ENCODE measurements around the gene UBE2Q1. TPM values are rescaled to one million over a fixed set of nuclear protein-coding genes. Genes with fewer than 3 reads are reported as not detected.

The UBE2Q1 gene
- total RNA-seq, result 10 to 100 TPM; 55.5 to 63.9 TPM
- polyA plus RNA-seq, result 10 to 100 TPM; 25.5 to 34.4 TPM
- long read RNA-seq, donor 1, transcript UBE2Q1-201 (13 exons, 3,210 nt), result major isoform, 5 of 7 reads
- long read RNA-seq, donor 1, partial matches to known transcripts, result 2 of 7 reads
- long read RNA-seq, donor 1, other reads (novel, unspliced or antisense), result 0 of 7 reads
- long read RNA-seq, donor 2, transcript UBE2Q1-201 (13 exons, 3,210 nt), result major isoform, 26 of 31 reads
- long read RNA-seq, donor 2, partial matches to known transcripts, result 5 of 31 reads
- long read RNA-seq, donor 2, other reads (novel, unspliced or antisense), result 0 of 31 reads

- Histone ChIP-seq H3K4me3 (ENCODE audit: low read length in 2 of 2) (peak within 1 kb of the TSS; percentile 70 to 79), H3K27me3 (ENCODE audit: control insufficient read depth in 1 of 2, insufficient read depth in 2 of 2, low read length in 1 of 2) (no peaks in the 10 kb centered on the region), H3K27ac (ENCODE audit: low read depth in 1 of 2, low read length in 2 of 2) (peak within 1 kb of the TSS; percentile 38 to 53), H3K9me3 (ENCODE audit: control insufficient read depth, low read length) (no peaks in the 10 kb centered on the region), H3K4me1 (ENCODE audit: control insufficient read depth in 1 of 2, insufficient read depth in 2 of 2, low read length in 2 of 2) (peaks cover 2 to 8% of the 10 kb centered on the region in 2 donors), H3K36me3 (ENCODE audit: control insufficient read depth in 1 of 2, insufficient read depth in 2 of 2, low read length in 1 of 2) (peaks cover 6 to 12% of the 10 kb centered on the region in 2 donors)
- DNase-seq, result peak; percentile 80 to 86
- no peak for ATAC-seq (ENCODE audit: low FRiP score)
- intact Hi-C loops (cut with DNase I), result loop anchor here (2.0 to 5.0 kb wide), 4 partner anchors 49 to 379 kb away; partner anchors contain the start of gene PMVK (in 1 of the 2)
- 1% methylated on average over 39 to 69 of the region's 69 CpGs for WGBS, 2 donors
Measured at GRCh38 chr1:154557939-154558719, at the start of gene UBE2Q1. Gene UBE2Q1 (minus strand): TSS chr1:154558662. CDS start chr1:154558553, 109 bp downstream.

DNA sequence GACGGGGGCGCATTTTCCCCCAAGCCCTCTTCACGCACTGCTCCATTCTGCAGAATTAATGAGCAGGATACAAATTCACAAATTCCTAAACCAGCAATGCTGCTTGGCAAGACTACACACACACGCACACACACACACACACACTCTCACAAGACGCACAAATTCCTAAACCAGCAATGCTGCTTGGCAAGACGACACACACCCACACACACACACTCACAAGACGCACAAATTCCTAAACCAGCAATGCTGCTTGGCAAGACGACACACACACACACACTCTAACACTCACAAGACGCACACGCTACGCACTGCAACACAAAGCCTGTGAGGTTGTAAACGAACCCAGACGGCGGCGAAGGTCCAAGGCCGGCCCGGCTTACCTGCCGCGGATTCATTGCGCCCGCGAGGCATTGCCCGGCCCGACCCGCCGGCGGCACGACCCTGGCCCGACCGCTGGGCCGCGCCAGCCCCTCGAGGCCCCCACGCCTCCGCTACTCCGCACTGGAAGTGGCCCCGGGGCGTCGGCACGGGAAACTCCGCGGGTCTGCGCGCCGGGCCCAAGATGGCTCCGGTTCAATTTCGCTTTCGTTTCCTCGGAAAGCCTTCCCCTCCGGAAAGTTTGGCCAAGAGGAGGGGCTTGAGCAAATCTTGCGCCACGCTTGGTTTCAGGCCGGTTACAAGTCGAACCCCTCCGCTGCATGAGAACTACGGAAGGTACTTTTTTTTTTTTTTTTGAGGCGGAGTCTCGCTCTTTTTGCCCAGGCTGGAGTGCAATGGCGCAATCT lies 49.3 kb upstream of the UBE2Q1 start, which contains the start of gene ADAR:
TSS of gene ADAR (minus strand) at position 578 of the 788 bp plus-strand sequence. CDS start at position 398, 180 bp downstream.
- intact Hi-C loops (cut with DNase I), result loop anchor here (2.0 kb wide), 2 partner anchors 19 to 49 kb away; partner anchors contain the start of gene UBE2Q1 (in 1 of the 2)

DNA sequence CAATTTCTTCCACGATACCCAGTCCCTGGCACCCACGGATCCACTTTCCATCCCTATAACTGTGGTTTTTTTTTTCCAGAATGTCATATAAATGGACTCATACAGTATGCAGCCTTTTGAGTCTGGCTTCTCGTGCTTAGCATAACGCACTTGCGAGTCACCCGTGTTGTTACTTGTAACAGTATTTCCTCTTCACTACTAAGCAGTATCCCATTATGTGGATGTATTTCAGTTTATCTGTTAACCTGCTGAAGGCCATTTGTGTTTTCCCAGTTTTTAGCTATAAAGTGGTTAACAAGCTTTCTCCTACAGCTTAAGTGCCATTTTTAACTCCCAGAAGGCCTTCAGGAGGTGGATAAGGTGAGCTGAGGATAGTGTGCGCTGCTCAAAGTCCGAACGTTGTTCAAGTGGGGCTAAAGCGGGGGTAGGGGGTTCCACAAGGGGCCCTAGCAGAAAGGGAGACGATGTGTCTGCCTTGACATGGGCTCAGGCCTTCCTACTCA lies 48.7 kb upstream of the UBE2Q1 start:
- DNase-seq, result no peak
- 4 to 6% methylated on average over 11 of the region's 11 CpGs for WGBS, 2 donors
- Histone ChIP-seq H3K27ac (ENCODE audit: low read depth in 1 of 2, low read length in 2 of 2) (peak overlapping the region in 1 of 2 donors; percentile 69), H3K4me3 (ENCODE audit: low read length in 2 of 2) (peak overlapping the region; percentile 76 to 96), H3K27me3 (ENCODE audit: control insufficient read depth in 1 of 2, insufficient read depth in 2 of 2, low read length in 1 of 2) (no peaks in the 10 kb centered on the region), H3K9me3 (ENCODE audit: control insufficient read depth, low read length) (no peaks in the 10 kb centered on the region), H3K4me1 (ENCODE audit: control insufficient read depth in 1 of 2, insufficient read depth in 2 of 2, low read length in 2 of 2) (no peaks in the 10 kb centered on the region), H3K36me3 (ENCODE audit: control insufficient read depth in 1 of 2, insufficient read depth in 2 of 2, low read length in 1 of 2) (no peaks in the 10 kb centered on the region)
- ATAC-seq (ENCODE audit: low FRiP score), result no peak
- intact Hi-C loops (cut with DNase I), result loop anchor here in 1 of 2 donors (2.0 kb wide), 1 partner anchor 48 kb away; the partner anchor contains the start of gene UBE2Q1

More for the DNA sequence above, 49.3 kb upstream of the UBE2Q1 start, which contains the start of gene ADAR:
- Histone ChIP-seq H3K36me3 (ENCODE audit: control insufficient read depth in 1 of 2, insufficient read depth in 2 of 2, low read length in 1 of 2) (no peaks in the 10 kb centered on the region), H3K27ac (ENCODE audit: low read depth in 1 of 2, low read length in 2 of 2) (peak within 1 kb of the TSS; percentile 81 to 84), H3K4me1 (ENCODE audit: control insufficient read depth in 1 of 2, insufficient read depth in 2 of 2, low read length in 2 of 2) (no peaks in the 10 kb centered on the region), H3K27me3 (ENCODE audit: control insufficient read depth in 1 of 2, insufficient read depth in 2 of 2, low read length in 1 of 2) (no peaks in the 10 kb centered on the region), H3K9me3 (ENCODE audit: control insufficient read depth, low read length) (no peaks in the 10 kb centered on the region), H3K4me3 (ENCODE audit: low read length in 2 of 2) (peak within 1 kb of the TSS; percentile 76 to 96)
- WGBS, 2 donors, result 0% methylated on average over 58 to 59 of the region's 59 CpGs
- peak; percentile 95 for ATAC-seq (ENCODE audit: low FRiP score)
- DNase-seq, result peak; percentile 94 to 96

DNA sequence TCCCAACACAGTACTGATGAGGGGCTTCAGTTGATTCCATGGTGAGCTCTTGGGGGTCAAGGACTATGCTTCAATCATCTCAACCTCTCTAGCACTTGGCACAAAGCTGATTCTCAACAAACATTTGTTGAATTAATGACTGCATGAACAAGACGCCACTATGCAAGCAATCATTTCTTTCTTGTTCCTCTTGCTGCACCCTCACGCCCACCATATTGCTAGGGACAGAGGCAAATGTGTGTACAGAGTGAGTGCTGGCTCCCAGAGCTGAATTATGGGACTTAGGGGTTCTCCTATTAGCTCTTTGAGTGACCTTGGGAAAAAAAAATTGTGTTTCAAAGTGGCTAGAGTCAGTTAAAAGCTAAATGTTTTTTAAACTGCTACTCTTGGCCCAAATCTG lies 47.1 kb upstream of the UBE2Q1 start:
- H3K4me1 ChIP-seq (ENCODE audit: control insufficient read depth in 1 of 2, insufficient read depth in 2 of 2, low read length in 2 of 2), result no peaks in the 10 kb centered on the region
- ATAC-seq (ENCODE audit: low FRiP score) (no peak), DNase-seq (no peak)
- no peaks in the 10 kb centered on the region for H3K9me3 ChIP-seq (ENCODE audit: control insufficient read depth, low read length)
- peaks cover 4 to 5% of the 10 kb centered on the region in 2 donors for H3K36me3 ChIP-seq (ENCODE audit: control insufficient read depth in 1 of 2, insufficient read depth in 2 of 2, low read length in 1 of 2)
- 75 to 79% methylated on average over 2 of the region's 2 CpGs for WGBS, 2 donors
- intact Hi-C loops (cut with DNase I), result no loop called here
- no peak overlapping the region for H3K4me3 ChIP-seq (ENCODE audit: low read length in 2 of 2)
- no peaks in the 10 kb centered on the region for H3K27me3 ChIP-seq (ENCODE audit: control insufficient read depth in 1 of 2, insufficient read depth in 2 of 2, low read length in 1 of 2)
- no peak overlapping the region for H3K27ac ChIP-seq (ENCODE audit: low read depth in 1 of 2, low read length in 2 of 2)

- no peaks in the 10 kb centered on the region for H3K9me3 ChIP-seq (ENCODE audit: control insufficient read depth, low read length)
- intact Hi-C loops (cut with DNase I), result no loop called here
- H3K27me3 ChIP-seq (ENCODE audit: control insufficient read depth in 1 of 2, insufficient read depth in 2 of 2, low read length in 1 of 2), result no peaks in the 10 kb centered on the region
- H3K4me3 ChIP-seq (ENCODE audit: low read length in 2 of 2), result no peak overlapping the region
- DNase-seq (peak in 1 of 2 donors; percentile 35), ATAC-seq (ENCODE audit: low FRiP score) (no peak)
- H3K27ac ChIP-seq (ENCODE audit: low read depth in 1 of 2, low read length in 2 of 2), result no peak overlapping the region
- H3K36me3 ChIP-seq (ENCODE audit: control insufficient read depth in 1 of 2, insufficient read depth in 2 of 2, low read length in 1 of 2), result peaks cover 5% of the 10 kb centered on the region in 2 donors
- H3K4me1 ChIP-seq (ENCODE audit: control insufficient read depth in 1 of 2, insufficient read depth in 2 of 2, low read length in 2 of 2), result peaks cover 3 to 4% of the 10 kb centered on the region in 2 donors
- 43% methylated on average over 2 of the region's 2 CpGs for WGBS, 2 donors
Measured at GRCh38 chr1:154603317-154603716, 44.9 kb upstream of the UBE2Q1 start.

DNA sequence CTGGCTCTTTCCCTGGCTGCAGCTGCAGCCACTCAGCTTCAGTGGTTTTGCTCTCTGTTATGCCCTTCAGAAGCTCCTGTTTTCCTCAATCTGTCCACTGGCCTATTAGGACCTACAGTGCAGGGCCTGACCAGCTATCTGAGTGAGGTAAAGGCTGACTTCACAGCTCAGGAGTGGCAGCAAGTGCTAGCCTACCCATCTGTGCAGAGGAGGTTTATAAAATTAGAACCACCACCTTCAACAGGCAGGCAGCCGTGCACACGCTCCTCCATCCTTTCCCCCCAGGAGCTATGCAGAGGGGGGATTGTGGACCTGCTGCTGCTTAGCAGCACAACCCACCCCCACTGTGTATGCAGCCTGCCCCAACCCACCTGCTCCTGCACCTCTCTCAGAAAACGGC lies 41.2 kb upstream of the UBE2Q1 start:
- WGBS, 2 donors, result 39% methylated on average over 3 of the region's 3 CpGs
- peak overlapping the region in 1 of 2 donors; percentile 22 for H3K27ac ChIP-seq (ENCODE audit: low read depth in 1 of 2, low read length in 2 of 2)
- H3K27me3 ChIP-seq (ENCODE audit: control insufficient read depth in 1 of 2, insufficient read depth in 2 of 2, low read length in 1 of 2), result no peaks in the 10 kb centered on the region
- peaks cover 3 to 4% of the 10 kb centered on the region in 2 donors for H3K4me1 ChIP-seq (ENCODE audit: control insufficient read depth in 1 of 2, insufficient read depth in 2 of 2, low read length in 2 of 2)
- intact Hi-C loops (cut with DNase I), result no loop called here
- H3K4me3 ChIP-seq (ENCODE audit: low read length in 2 of 2), result no peak overlapping the region
- H3K9me3 ChIP-seq (ENCODE audit: control insufficient read depth, low read length), result no peaks in the 10 kb centered on the region
- peaks cover 11 to 22% of the 10 kb centered on the region in 2 donors for H3K36me3 ChIP-seq (ENCODE audit: control insufficient read depth in 1 of 2, insufficient read depth in 2 of 2, low read length in 1 of 2)
- ATAC-seq (ENCODE audit: low FRiP score) (peak; percentile 37), DNase-seq (peak in 1 of 2 donors; percentile 45)

GRCh38 chr1:154598871-154599635 lies 40.6 kb upstream of the UBE2Q1 start:
- no peak overlapping the region for H3K4me3 ChIP-seq (ENCODE audit: low read length in 2 of 2)
- peak in 1 of 2 donors; percentile 0 for DNase-seq
- no peaks in the 10 kb centered on the region for H3K27me3 ChIP-seq (ENCODE audit: control insufficient read depth in 1 of 2, insufficient read depth in 2 of 2, low read length in 1 of 2)
- peaks cover 3 to 4% of the 10 kb centered on the region in 2 donors for H3K4me1 ChIP-seq (ENCODE audit: control insufficient read depth in 1 of 2, insufficient read depth in 2 of 2, low read length in 2 of 2)
- peak overlapping the region in 1 of 2 donors; percentile 22 for H3K27ac ChIP-seq (ENCODE audit: low read depth in 1 of 2, low read length in 2 of 2)
- no peaks in the 10 kb centered on the region for H3K9me3 ChIP-seq (ENCODE audit: control insufficient read depth, low read length)
- H3K36me3 ChIP-seq (ENCODE audit: control insufficient read depth in 1 of 2, insufficient read depth in 2 of 2, low read length in 1 of 2), result peaks cover 14 to 22% of the 10 kb centered on the region in 2 donors
- no peak for ATAC-seq (ENCODE audit: low FRiP score)
- 21 to 29% methylated on average over 3 of the region's 3 CpGs for whole genome bisulfite sequencing, 2 donors
- intact Hi-C loops (cut with DNase I), result no loop called here

Data from aorta (tissue), 5 donors.